HEK293 (cell line): ENCODE data around the gene C17orf58.

Experiments
- FEZF1 ChIP-seq: fragments of 450-650 bp; formaldehyde crosslinking; IDR thresholded peaks from 2 replicates; pipeline ENCODE4 v1.5.1; 2016; ENCODE audit warnings: missing biosample characterization, missing genetic modification characterization
- GLIS1 ChIP-seq: fragments of 450-650 bp; formaldehyde crosslinking; IDR thresholded peaks from 2 replicates; pipeline ENCODE4 v1.5.1; 2016; ENCODE audit warnings: missing biosample characterization, missing genetic modification characterization
- GLIS2 ChIP-seq: fragments of 450-650 bp; formaldehyde crosslinking; IDR thresholded peaks from 2 replicates; pipeline ENCODE4 v1.5.1; 2016; ENCODE audit warnings: missing biosample characterization, missing genetic modification characterization
- KLF10 ChIP-seq: fragments of 450-650 bp; IDR thresholded peaks from 2 replicates; pipeline ENCODE4 v1.5.1; 2018; ENCODE audit warnings: missing biosample characterization, mild to moderate bottlenecking, missing genetic modification characterization
- KLF7 ChIP-seq: fragments of 450-650 bp; formaldehyde crosslinking; IDR thresholded peaks from 2 replicates; pipeline ENCODE4 v1.5.1; 2016; ENCODE audit warnings: missing biosample characterization, missing genetic modification characterization, borderline replicate concordance
- SETDB1 ChIP-seq: IDR thresholded peaks from one replicate; pipeline ENCODE4 v1.6.1; 2017; ENCODE audit warnings: mild to moderate bottlenecking, low read length, moderate library complexity, mixed read lengths; ENCODE audit not compliant: insufficient read length
- SP2 ChIP-seq: fragments of 450-650 bp; formaldehyde crosslinking; IDR thresholded peaks from 2 replicates; pipeline ENCODE4 v1.5.1; 2016; ENCODE audit warnings: missing biosample characterization, missing genetic modification characterization
- SP7 ChIP-seq: fragments of 450-650 bp; formaldehyde crosslinking; IDR thresholded peaks from 2 replicates; pipeline ENCODE4 v1.5.1; 2016; ENCODE audit warnings: missing biosample characterization, missing genetic modification characterization
- TCF7L2 ChIP-seq: IDR thresholded peaks from 2 replicates; pipeline ENCODE4 v1.6.1; 2011; ENCODE audit warnings: low read depth, mild to moderate bottlenecking, inconsistent platforms, low read length, moderate library complexity, borderline replicate concordance
- ZBTB48 ChIP-seq: fragments of 450-650 bp; formaldehyde crosslinking; IDR thresholded peaks from 2 replicates; pipeline ENCODE4 v1.5.1; 2016; ENCODE audit warnings: missing biosample characterization, missing genetic modification characterization
- ZEB2 ChIP-seq: fragments of 450-650 bp; formaldehyde crosslinking; IDR thresholded peaks from 2 replicates; pipeline ENCODE4 v1.5.1; 2016; ENCODE audit warnings: missing biosample characterization, missing genetic modification characterization
- ZFP41 ChIP-seq: fragments of 450-650 bp; formaldehyde crosslinking; IDR thresholded peaks from 2 replicates; pipeline ENCODE4 v1.5.1; 2016; ENCODE audit warnings: missing biosample characterization, missing genetic modification characterization, borderline replicate concordance
- ZNF138 ChIP-seq: fragments of 450-650 bp; formaldehyde crosslinking; IDR thresholded peaks from 2 replicates; pipeline ENCODE4 v1.5.1; 2016; ENCODE audit warnings: missing biosample characterization, missing genetic modification characterization, borderline replicate concordance
- ZNF169 ChIP-seq: fragments of 450-650 bp; formaldehyde crosslinking; IDR thresholded peaks from 2 replicates; pipeline ENCODE4 v1.5.1; 2016; ENCODE audit warnings: missing biosample characterization, missing genetic modification characterization
- ZNF175 ChIP-seq: fragments of 450-650 bp; formaldehyde crosslinking; IDR thresholded peaks from 2 replicates; pipeline ENCODE4 v1.5.1; 2016; ENCODE audit warnings: missing biosample characterization, missing genetic modification characterization
- ZNF184 ChIP-seq: fragments of 450-650 bp; IDR thresholded peaks from 2 replicates; pipeline ENCODE4 v1.5.1; 2018; ENCODE audit warnings: missing biosample characterization, mild to moderate bottlenecking, missing genetic modification characterization
- ZNF2 ChIP-seq: fragments of 450-650 bp; formaldehyde crosslinking; IDR thresholded peaks from 2 replicates; pipeline ENCODE4 v1.5.1; 2016; ENCODE audit warnings: missing biosample characterization, missing genetic modification characterization
- ZNF23 ChIP-seq: fragments of 450-650 bp; formaldehyde crosslinking; IDR thresholded peaks from 2 replicates; pipeline ENCODE4 v1.5.1; 2016; ENCODE audit warnings: missing biosample characterization, missing genetic modification characterization, borderline replicate concordance
- ZNF341 ChIP-seq: fragments of 450-650 bp; formaldehyde crosslinking; IDR thresholded peaks from 2 replicates; pipeline ENCODE4; 2016; ENCODE audit warnings: low read depth, missing biosample characterization, missing genetic modification characterization
- ZNF501 ChIP-seq: fragments of 450-650 bp; formaldehyde crosslinking; IDR thresholded peaks from 2 replicates; pipeline ENCODE4 v1.5.1; 2016; ENCODE audit warnings: missing biosample characterization, missing genetic modification characterization
- ZNF558 ChIP-seq: fragments of 450-650 bp; formaldehyde crosslinking; IDR thresholded peaks from 2 replicates; pipeline ENCODE4 v1.5.1; 2016; ENCODE audit warnings: missing biosample characterization, missing genetic modification characterization
- ZNF626 ChIP-seq: fragments of 450-650 bp; sonication (Bioruptor Pico); formaldehyde crosslinking; IDR thresholded peaks from 2 replicates; pipeline ENCODE4 v1.5.1; 2018; ENCODE audit warnings: missing biosample characterization, missing genetic modification characterization, inconsistent platforms
- ZNF654 ChIP-seq: fragments of 450-650 bp; formaldehyde crosslinking; IDR thresholded peaks from 2 replicates; pipeline ENCODE4 v1.5.1; 2016; ENCODE audit warnings: low read depth, missing biosample characterization, missing genetic modification characterization
- ZNF664 ChIP-seq: fragments of 450-650 bp; formaldehyde crosslinking; IDR thresholded peaks from 2 replicates; pipeline ENCODE4 v1.5.1; 2016; ENCODE audit warnings: missing biosample characterization, missing genetic modification characterization
- ZNF830 ChIP-seq: fragments of 450-650 bp; IDR thresholded peaks from 2 replicates; pipeline ENCODE4 v1.5.0; 2018; ENCODE audit warnings: missing biosample characterization, missing genetic modification characterization, low read depth, mild to moderate bottlenecking, moderate library complexity
- ZSCAN30 ChIP-seq: fragments of 450-650 bp; IDR thresholded peaks from 2 replicates; pipeline ENCODE4 v1.5.1; 2018; ENCODE audit warnings: missing biosample characterization, mild to moderate bottlenecking, missing genetic modification characterization, moderate library complexity
- TF ChIP-seq, protein P1 (sequence below): fragments of 450-650 bp; formaldehyde crosslinking; IDR thresholded peaks from 2 replicates; pipeline ENCODE4 v1.5.1; 2017; ENCODE audit warnings: missing biosample characterization, missing genetic modification characterization
- TF ChIP-seq, protein P2 (sequence below): fragments of 450-650 bp; formaldehyde crosslinking; IDR thresholded peaks from 2 replicates; pipeline ENCODE4 v1.5.1; 2016; ENCODE audit warnings: missing biosample characterization, missing genetic modification characterization
- TF ChIP-seq, protein P3 (sequence below): fragments of 450-650 bp; IDR thresholded peaks from 2 replicates; pipeline ENCODE4 v1.5.1; 2018; ENCODE audit warnings: missing biosample characterization, mild to moderate bottlenecking, missing genetic modification characterization
- TF ChIP-seq, protein P4 (sequence below): fragments of 450-650 bp; formaldehyde crosslinking; IDR thresholded peaks from 2 replicates; pipeline ENCODE4 v1.5.1; 2017; ENCODE audit warnings: missing biosample characterization, missing genetic modification characterization
- TF ChIP-seq, protein P5 (sequence below): fragments of 450-650 bp; formaldehyde crosslinking; IDR thresholded peaks from 2 replicates; pipeline ENCODE4 v1.5.1; 2016; ENCODE audit warnings: missing biosample characterization, missing genetic modification characterization, borderline replicate concordance

C17orf58 gene

DNA sequence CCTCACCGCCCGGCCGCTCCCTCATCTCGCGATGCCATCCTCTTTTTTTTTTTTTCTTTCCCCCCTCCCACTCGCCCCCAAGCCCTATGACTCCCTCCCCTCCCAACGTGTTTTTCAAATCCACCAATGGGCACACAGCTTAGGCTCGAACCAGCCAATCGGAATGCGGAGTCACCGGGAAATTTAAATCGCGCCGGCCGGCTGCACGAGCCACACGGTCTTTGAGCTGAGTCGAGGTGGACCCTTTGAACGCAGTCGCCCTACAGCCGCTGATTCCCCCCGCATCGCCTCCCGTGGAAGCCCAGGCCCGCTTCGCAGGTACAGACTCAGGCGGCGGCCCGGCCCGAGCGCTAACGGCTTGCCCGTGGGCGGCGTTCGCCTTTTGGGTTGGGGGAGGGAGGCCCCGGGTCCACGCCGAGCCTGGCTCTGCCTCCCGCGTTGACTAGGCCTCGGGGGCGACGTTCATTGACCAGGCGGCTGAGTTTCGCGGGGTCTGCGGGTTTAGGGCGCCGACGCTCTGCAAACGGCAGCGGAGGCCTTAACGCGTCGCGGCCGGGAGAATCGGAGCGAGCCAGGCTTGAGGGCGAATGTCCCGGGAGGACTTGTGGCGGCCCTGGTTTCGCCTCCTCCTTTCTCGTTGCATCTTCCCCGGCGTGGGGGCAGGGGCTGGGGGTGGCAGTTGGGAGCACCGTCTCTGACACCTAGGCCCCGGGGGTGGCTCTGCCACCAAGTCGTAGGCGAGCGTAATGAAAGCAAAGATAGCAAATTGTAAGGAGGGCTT lies 39.4 kb upstream of the C17orf58 start, which contains the start of gene KPNA2 (continued):
- TF ChIP-seq ZBTB48 (tag by site-specific recombination) = peak; percentile 53; the same call in 1 of the 2 replicates
- no peak for TF ChIP-seq ZNF626 (tag by site-specific recombination)
- no peak for TF ChIP-seq KLF7
- TF ChIP-seq, protein P1, sequence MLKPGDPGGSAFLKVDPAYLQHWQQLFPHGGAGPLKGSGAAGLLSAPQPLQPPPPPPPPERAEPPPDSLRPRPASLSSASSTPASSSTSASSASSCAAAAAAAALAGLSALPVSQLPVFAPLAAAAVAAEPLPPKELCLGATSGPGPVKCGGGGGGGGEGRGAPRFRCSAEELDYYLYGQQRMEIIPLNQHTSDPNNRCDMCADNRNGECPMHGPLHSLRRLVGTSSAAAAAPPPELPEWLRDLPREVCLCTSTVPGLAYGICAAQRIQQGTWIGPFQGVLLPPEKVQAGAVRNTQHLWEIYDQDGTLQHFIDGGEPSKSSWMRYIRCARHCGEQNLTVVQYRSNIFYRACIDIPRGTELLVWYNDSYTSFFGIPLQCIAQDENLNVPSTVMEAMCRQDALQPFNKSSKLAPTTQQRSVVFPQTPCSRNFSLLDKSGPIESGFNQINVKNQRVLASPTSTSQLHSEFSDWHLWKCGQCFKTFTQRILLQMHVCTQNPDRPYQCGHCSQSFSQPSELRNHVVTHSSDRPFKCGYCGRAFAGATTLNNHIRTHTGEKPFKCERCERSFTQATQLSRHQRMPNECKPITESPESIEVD (tag by site-specific recombination) = no peak
- TF ChIP-seq ZNF654 (tag by site-specific recombination) = no peak
- no peak for TF ChIP-seq ZNF175 (tag by site-specific recombination)
- no peak for TF ChIP-seq TCF7L2
- TF ChIP-seq, protein P2, sequence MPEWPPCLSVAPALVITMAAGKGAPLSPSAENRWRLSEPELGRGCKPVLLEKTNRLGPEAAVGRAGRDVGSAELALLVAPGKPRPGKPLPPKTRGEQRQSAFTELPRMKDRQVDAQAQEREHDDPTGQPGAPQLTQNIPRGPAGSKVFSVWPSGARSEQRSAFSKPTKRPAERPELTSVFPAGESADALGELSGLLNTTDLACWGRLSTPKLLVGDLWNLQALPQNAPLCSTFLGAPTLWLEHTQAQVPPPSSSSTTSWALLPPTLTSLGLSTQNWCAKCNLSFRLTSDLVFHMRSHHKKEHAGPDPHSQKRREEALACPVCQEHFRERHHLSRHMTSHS (tag by site-specific recombination) = no peak
- TF ChIP-seq GLIS1 (tag by site-specific recombination) = peak; percentile 62
- TF ChIP-seq ZNF501 (tag by site-specific recombination) = peak; percentile 77
- TF ChIP-seq ZNF2 (tag by site-specific recombination) = peak; percentile 94
- TF ChIP-seq ZNF169 (tag by site-specific recombination) = peak; percentile 13; the same call in 1 of the 2 replicates
- TF ChIP-seq ZNF341 (tag by site-specific recombination) = peak; percentile 39
- no peak for TF ChIP-seq ZSCAN30
- TF ChIP-seq, protein P3, sequence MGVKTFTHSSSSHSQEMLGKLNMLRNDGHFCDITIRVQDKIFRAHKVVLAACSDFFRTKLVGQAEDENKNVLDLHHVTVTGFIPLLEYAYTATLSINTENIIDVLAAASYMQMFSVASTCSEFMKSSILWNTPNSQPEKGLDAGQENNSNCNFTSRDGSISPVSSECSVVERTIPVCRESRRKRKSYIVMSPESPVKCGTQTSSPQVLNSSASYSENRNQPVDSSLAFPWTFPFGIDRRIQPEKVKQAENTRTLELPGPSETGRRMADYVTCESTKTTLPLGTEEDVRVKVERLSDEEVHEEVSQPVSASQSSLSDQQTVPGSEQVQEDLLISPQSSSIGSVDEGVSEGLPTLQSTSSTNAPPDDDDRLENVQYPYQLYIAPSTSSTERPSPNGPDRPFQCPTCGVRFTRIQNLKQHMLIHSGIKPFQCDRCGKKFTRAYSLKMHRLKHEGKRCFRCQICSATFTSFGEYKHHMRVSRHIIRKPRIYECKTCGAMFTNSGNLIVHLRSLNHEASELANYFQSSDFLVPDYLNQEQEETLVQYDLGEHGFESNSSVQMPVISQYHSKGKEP (tag by site-specific recombination) = no peak
- TF ChIP-seq, protein P4, sequence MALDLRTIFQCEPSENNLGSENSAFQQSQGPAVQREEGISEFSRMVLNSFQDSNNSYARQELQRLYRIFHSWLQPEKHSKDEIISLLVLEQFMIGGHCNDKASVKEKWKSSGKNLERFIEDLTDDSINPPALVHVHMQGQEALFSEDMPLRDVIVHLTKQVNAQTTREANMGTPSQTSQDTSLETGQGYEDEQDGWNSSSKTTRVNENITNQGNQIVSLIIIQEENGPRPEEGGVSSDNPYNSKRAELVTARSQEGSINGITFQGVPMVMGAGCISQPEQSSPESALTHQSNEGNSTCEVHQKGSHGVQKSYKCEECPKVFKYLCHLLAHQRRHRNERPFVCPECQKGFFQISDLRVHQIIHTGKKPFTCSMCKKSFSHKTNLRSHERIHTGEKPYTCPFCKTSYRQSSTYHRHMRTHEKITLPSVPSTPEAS = peak; percentile 36; the same call in 1 of the 2 replicates
- TF ChIP-seq ZEB2 (tag by site-specific recombination) = peak; percentile 76
- peak; percentile 68 for TF ChIP-seq SP7 (tag by site-specific recombination)
- TF ChIP-seq ZNF558 = no peak
- no peak for TF ChIP-seq SETDB1
- TF ChIP-seq ZNF664 = no peak
- TF ChIP-seq ZNF23 (tag by site-specific recombination) = no peak; the same call in 1 of the 2 replicates
- 0 out of 2 replicates have a peak, but pooled peaks have one; percentile 54 for TF ChIP-seq ZFP41
- TF ChIP-seq ZNF184 = no peak
- peak; percentile 89 for TF ChIP-seq SP2
- TF ChIP-seq ZNF830 = no peak
- TF ChIP-seq KLF10 (tag by site-specific recombination) = peak; percentile 11; the same call in 1 of the 2 replicates
- TF ChIP-seq GLIS2 (tag by site-specific recombination) = peak; percentile 92
- no peak for TF ChIP-seq ZNF138
- 0 out of 2 replicates have a peak, but pooled peaks have one; percentile 32 for TF ChIP-seq FEZF1
- TF ChIP-seq, protein P5, sequence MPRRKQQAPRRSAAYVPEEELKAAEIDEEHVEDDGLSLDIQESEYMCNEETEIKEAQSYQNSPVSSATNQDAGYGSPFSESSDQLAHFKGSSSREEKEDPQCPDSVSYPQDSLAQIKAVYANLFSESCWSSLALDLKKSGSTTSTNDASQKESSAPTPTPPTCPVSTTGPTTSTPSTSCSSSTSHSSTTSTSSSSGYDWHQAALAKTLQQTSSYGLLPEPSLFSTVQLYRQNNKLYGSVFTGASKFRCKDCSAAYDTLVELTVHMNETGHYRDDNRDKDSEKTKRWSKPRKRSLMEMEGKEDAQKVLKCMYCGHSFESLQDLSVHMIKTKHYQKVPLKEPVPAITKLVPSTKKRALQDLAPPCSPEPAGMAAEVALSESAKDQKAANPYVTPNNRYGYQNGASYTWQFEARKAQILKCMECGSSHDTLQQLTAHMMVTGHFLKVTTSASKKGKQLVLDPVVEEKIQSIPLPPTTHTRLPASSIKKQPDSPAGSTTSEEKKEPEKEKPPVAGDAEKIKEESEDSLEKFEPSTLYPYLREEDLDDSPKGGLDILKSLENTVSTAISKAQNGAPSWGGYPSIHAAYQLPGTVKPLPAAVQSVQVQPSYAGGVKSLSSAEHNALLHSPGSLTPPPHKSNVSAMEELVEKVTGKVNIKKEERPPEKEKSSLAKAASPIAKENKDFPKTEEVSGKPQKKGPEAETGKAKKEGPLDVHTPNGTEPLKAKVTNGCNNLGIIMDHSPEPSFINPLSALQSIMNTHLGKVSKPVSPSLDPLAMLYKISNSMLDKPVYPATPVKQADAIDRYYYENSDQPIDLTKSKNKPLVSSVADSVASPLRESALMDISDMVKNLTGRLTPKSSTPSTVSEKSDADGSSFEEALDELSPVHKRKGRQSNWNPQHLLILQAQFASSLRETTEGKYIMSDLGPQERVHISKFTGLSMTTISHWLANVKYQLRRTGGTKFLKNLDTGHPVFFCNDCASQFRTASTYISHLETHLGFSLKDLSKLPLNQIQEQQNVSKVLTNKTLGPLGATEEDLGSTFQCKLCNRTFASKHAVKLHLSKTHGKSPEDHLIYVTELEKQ (tag by site-specific recombination) = no peak
